Measurements from ENCODE around the gene ASMTL. TPM values are rescaled to one million over a fixed set of nuclear protein-coding genes. Genes with fewer than 3 reads are reported as not detected.

Gene ASMTL
- total RNA-seq, 2 experiments from 2014 or later: 34.6 to 39.3 TPM

DNA sequence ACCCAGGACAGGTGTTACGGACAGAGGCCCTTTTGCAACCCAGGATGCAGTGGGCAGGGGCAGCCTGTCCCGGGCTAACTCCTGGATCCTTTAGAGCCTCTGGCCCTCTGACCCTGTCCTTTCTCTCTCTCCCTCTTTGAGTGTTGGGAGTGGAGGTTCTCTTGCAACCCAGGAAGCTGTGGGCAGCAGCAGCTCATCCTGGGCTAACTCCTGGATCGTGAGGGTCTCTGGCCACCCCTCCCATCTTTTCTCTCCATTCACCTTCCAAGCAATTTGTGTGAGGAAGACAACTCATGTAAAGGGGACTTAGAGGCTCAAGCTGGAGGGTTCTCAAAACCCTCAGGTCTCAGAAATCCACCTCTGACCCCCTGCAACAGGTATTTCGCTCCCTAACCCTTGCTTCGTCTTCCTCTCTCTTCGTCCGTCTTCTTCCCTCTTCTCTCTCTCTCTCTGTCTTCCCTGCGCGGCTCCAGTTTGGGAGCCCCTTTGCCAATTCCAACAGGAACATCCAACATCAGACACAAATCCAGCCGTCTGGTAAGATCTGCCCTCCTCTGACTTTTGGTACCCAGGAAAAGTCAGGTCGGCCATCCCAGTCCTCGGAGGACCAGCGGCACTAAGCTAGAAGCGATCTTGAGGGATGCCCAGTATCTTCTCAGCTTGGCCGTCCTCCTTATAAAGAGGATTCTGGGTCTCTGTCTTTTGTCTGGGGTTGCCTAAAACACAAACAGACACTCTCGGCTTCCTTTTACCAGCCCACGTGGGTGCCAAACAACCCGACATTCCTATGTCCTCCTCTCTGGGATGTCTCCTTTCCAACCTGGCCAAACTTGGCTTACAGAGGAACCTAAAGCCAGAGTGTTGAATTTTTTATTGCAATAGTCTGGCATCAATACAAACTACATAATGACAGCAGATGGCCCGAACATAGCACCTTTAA is 7.9 kb downstream of the ASMTL start:
- H3K4me3 Mint-ChIP-seq: no peak overlapping the region
- Histone ChIP-seq H3K36me3 (ENCODE audit: insufficient read depth, low read length) (peaks cover 6% of the 10 kb centered on the region), H3K9me3 (ENCODE audit: control insufficient read depth in 1 of 2, insufficient read depth in 1 of 2, low read length in 2 of 2) (peaks cover 0 to 44% of the 10 kb centered on the region in 2 experiments), H3K4me1 (ENCODE audit: insufficient read depth, low read length) (no peaks in the 10 kb centered on the region), H3K27me3 (ENCODE audit: control insufficient read depth in 1 of 2, insufficient read depth in 2 of 2, low read length in 2 of 2) (no peaks in the 10 kb centered on the region), H3K27ac (ENCODE audit: low read depth in 1 of 2, low read length in 2 of 2) (no peak overlapping the region), H3K4me3 (ENCODE audit: low read length) (no peak overlapping the region)
- ATAC-seq (ENCODE audit: poor library complexity) (peak; percentile 10), DNase-seq (peak in 1 of 14 experiments; percentile 8)
- H3K9me3 Mint-ChIP-seq: peaks cover 19% of the 10 kb centered on the region
- intact Hi-C loops (cut with DNase I, micrococcal nuclease): no loop called here
- POLR2A ChIA-PET: no interaction called here
- H3K4me1 Mint-ChIP-seq (ENCODE audit: low read depth): peaks cover 11% of the 10 kb centered on the region
- CTCF ChIA-PET: no interaction called here
- H3K27me3 Mint-ChIP-seq: no peaks in the 10 kb centered on the region
- no peak overlapping the region for H3K27ac Mint-ChIP-seq
- peaks cover 81% of the 10 kb centered on the region for H3K36me3 Mint-ChIP-seq (ENCODE audit: low read depth)
- TF ChIP-seq, protein P1, sequence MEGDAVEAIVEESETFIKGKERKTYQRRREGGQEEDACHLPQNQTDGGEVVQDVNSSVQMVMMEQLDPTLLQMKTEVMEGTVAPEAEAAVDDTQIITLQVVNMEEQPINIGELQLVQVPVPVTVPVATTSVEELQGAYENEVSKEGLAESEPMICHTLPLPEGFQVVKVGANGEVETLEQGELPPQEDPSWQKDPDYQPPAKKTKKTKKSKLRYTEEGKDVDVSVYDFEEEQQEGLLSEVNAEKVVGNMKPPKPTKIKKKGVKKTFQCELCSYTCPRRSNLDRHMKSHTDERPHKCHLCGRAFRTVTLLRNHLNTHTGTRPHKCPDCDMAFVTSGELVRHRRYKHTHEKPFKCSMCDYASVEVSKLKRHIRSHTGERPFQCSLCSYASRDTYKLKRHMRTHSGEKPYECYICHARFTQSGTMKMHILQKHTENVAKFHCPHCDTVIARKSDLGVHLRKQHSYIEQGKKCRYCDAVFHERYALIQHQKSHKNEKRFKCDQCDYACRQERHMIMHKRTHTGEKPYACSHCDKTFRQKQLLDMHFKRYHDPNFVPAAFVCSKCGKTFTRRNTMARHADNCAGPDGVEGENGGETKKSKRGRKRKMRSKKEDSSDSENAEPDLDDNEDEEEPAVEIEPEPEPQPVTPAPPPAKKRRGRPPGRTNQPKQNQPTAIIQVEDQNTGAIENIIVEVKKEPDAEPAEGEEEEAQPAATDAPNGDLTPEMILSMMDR (IDR thresholded peaks at IDR 0.05): no peak

DNA sequence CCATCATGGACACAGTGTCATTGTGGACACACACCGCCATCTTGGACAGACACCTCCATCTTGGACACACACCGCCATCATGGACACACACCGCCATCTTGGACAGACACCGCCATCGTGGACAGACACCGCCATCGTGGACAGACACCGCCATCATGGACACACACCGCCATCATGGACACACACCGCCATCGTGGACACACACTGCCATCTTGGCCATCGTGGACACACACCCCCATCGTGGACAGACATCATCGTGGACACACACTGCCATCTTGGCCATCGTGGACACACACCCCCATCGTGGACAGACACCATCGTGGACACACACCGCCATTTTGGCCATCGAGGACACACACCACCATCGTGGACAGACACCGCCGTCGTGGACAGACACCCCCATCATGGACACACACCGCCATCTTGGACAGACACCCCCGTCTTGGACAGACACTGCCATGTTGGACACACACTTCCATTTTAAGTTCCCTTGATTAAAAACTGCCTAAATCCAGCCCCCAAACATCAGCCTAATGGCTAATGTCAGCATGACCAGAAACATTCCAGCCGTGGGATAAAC is 9.1 kb downstream of the ASMTL start:
- no peak overlapping the region for H3K4me3 ChIP-seq (ENCODE audit: low read length)
- H3K9me3 ChIP-seq (ENCODE audit: control insufficient read depth in 1 of 2, insufficient read depth in 1 of 2, low read length in 2 of 2): peaks cover 0 to 56% of the 10 kb centered on the region in 2 experiments
- intact Hi-C loops (cut with DNase I, micrococcal nuclease): no loop called here
- Mint-ChIP-seq H3K9me3 (peaks cover 11% of the 10 kb centered on the region), H3K36me3 (ENCODE audit: low read depth) (peaks cover 81% of the 10 kb centered on the region), H3K27ac (no peak overlapping the region), H3K27me3 (no peaks in the 10 kb centered on the region), H3K4me3 (no peak overlapping the region), H3K4me1 (ENCODE audit: low read depth) (no peaks in the 10 kb centered on the region)
- TF ChIP-seq, protein P1 (IDR thresholded peaks at IDR 0.05): no peak
- ChIA-PET CTCF (no interaction called here), POLR2A (no interaction called here)
- DNase-seq (peak in 1 of 14 experiments; percentile 14), ATAC-seq (ENCODE audit: poor library complexity) (no peak)
- H3K4me1 ChIP-seq (ENCODE audit: insufficient read depth, low read length): no peaks in the 10 kb centered on the region
- peaks cover 13% of the 10 kb centered on the region for H3K36me3 ChIP-seq (ENCODE audit: insufficient read depth, low read length)
- no peaks in the 10 kb centered on the region for H3K27me3 ChIP-seq (ENCODE audit: control insufficient read depth in 1 of 2, insufficient read depth in 2 of 2, low read length in 2 of 2)
- H3K27ac ChIP-seq (ENCODE audit: low read depth in 1 of 2, low read length in 2 of 2): no peak overlapping the region

DNA sequence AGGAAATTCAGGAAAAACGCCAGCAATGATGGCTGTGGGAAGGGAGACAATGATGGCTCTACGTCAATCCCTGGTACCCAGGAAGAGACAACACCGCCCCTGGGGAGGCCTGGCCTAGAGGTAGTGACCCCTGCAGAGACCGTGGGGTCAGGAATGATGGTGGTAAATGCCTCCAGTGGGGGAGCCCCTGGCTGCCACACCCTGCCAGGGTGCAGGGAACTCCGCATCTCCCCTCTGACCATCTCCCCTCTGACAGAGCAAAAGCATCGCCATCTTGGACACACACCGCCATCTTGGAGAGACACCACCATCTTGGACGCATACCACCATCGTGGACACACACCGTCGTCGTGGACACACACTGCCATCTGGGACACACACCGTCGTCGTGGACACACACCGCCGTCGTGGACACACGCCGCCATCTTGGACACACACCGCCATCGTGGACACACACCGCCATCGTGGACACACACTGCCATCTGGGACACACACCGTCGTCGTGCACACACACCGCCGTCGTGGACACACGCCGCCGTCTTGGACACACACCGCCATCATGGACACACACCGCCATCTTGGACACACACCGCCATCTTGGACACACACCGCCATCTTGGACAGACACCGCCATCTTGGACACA is 9.9 kb downstream of the ASMTL start:
- no peaks in the 10 kb centered on the region for H3K4me1 Mint-ChIP-seq (ENCODE audit: low read depth)
- no peak overlapping the region for H3K27ac Mint-ChIP-seq
- Histone ChIP-seq H3K27me3 (ENCODE audit: control insufficient read depth in 1 of 2, insufficient read depth in 2 of 2, low read length in 2 of 2) (no peaks in the 10 kb centered on the region), H3K9me3 (ENCODE audit: control insufficient read depth in 1 of 2, insufficient read depth in 1 of 2, low read length in 2 of 2) (peaks cover 0 to 59% of the 10 kb centered on the region in 2 experiments), H3K36me3 (ENCODE audit: insufficient read depth, low read length) (peaks cover 18% of the 10 kb centered on the region), H3K27ac (ENCODE audit: low read depth in 1 of 2, low read length in 2 of 2) (no peak overlapping the region), H3K4me3 (ENCODE audit: low read length) (no peak overlapping the region), H3K4me1 (ENCODE audit: insufficient read depth, low read length) (no peaks in the 10 kb centered on the region)
- ChIA-PET POLR2A (no interaction called here), CTCF (no interaction called here)
- H3K36me3 Mint-ChIP-seq (ENCODE audit: low read depth): peaks cover 81% of the 10 kb centered on the region
- DNase-seq (no peak), ATAC-seq (ENCODE audit: poor library complexity) (no peak)
- no peak overlapping the region for H3K4me3 Mint-ChIP-seq
- intact Hi-C loops (cut with DNase I, micrococcal nuclease): no loop called here
- H3K9me3 Mint-ChIP-seq: peaks cover 5% of the 10 kb centered on the region
- H3K27me3 Mint-ChIP-seq: no peaks in the 10 kb centered on the region
- TF ChIP-seq, protein P1 (IDR thresholded peaks at IDR 0.05): no peak

Measured in CD4-positive, alpha-beta T cell (primary cell).